Activated CD4-positive, alpha-beta memory T cell treated with anti-CD3 and anti-CD28 coated beads, Interleukin-2, amount 10 ng/mL, durations not matched to agents 7 days and 5 days (primary cell): ENCODE measurements around the gene SLC17A8. TPM values are rescaled to one million over a fixed set of nuclear protein-coding genes. Genes with fewer than 3 reads are reported as not detected.

Experiments used
- CTCF ChIA-PET: fragments of 350-600 bp; sonication (Branson Sonifier 250); formaldehyde crosslinking; loops from one replicate; lab custom pipeline; 2021; ENCODE audit warnings: antibody characterized with exemption, inconsistent platforms; lab: Charles Lee
- POLR2A ChIA-PET: fragments of 350-600 bp; sonication (Branson Sonifier 250); formaldehyde crosslinking; loops from one replicate; lab custom pipeline; 2021; ENCODE audit warnings: antibody characterized with exemption; lab: Charles Lee
- DNase-seq: peaks from one replicate; pipeline ENCODE4 v3.0.0-alpha.2; 2020
- H3K27ac Mint-ChIP-seq: one replicate; pipeline ENCODE4 v1.8.0; 2021; ENCODE audit warnings: mild to moderate bottlenecking, mixed read lengths
- H3K27me3 Mint-ChIP-seq: one replicate; pipeline ENCODE4 v1.8.0; 2021; ENCODE audit warnings: mixed read lengths
- H3K36me3 Mint-ChIP-seq: one replicate; pipeline ENCODE4 v1.8.0; 2021; ENCODE audit warnings: low read depth, mixed read lengths
- H3K4me1 Mint-ChIP-seq: one replicate; pipeline ENCODE4 v1.8.0; 2021; ENCODE audit warnings: mixed read lengths
- H3K4me3 Mint-ChIP-seq: one replicate; pipeline ENCODE4 v1.8.0; 2021; ENCODE audit warnings: mild to moderate bottlenecking, mixed read lengths
- H3K9me3 Mint-ChIP-seq: one replicate; pipeline ENCODE4 v1.8.0; 2021; ENCODE audit warnings: mixed read lengths
- total RNA-seq, 2 experiments: library from RNA; stranded (reverse); gene quantifications; one replicate each; pipeline ENCODE4 v1.2.3, GENCODE V29; 2021

Gene SLC17A8
- total RNA-seq, 2 experiments from 2014 or later: not detected

DNA sequence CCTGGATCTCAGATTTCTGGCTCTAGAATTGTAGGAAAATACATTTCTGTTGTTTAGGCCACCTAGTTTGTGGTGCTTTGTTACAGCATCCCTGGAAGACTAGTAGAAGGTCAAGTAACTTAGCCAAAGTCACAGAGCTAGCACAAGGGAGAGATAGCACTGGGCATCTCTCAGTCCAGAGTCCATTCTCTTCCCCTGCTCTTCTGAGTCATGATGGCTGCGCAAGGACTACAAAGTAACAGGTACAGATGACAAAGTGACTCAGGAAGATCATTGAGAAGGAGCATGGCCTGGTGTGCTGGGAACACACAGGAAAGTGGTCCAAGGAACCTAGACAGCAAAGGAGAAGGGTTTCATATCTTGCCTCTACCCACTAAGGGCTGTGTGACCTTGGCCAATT is 19.3 kb downstream of the SLC17A8 start:
- CTCF ChIA-PET: no interaction called here
- peaks cover 7% of the 10 kb centered on the region for H3K27me3 Mint-ChIP-seq
- no peaks in the 10 kb centered on the region for H3K9me3 Mint-ChIP-seq
- no peak overlapping the region for H3K27ac Mint-ChIP-seq
- H3K4me3 Mint-ChIP-seq: no peak overlapping the region
- no peaks in the 10 kb centered on the region for H3K36me3 Mint-ChIP-seq
- DNase-seq: no peak
- H3K4me1 Mint-ChIP-seq: no peaks in the 10 kb centered on the region
- POLR2A ChIA-PET: no interaction called here

DNA sequence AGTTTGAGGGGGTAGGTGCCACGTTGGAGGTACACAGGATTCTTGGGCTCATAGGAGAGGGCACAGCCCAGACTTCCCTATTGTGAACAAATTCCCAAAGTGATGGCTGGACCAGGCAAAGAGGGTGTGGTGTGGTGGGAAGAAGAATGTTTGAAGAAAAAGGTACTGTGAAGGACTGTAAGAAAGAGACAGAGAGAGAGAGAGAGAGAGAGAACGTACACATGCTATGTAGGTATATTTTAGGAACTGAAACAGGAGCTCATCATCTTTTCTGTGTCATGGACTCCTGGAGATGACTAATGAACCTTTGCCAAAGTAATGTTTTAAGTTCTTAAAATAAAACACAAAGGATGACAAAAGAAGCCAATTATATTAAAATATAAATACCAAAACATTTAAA is 24.5 kb downstream of the SLC17A8 start:
- Mint-ChIP-seq H3K27me3 (peaks cover 2% of the 10 kb centered on the region), H3K4me1 (no peaks in the 10 kb centered on the region), H3K9me3 (no peaks in the 10 kb centered on the region), H3K27ac (no peak overlapping the region), H3K36me3 (no peaks in the 10 kb centered on the region), H3K4me3 (no peak overlapping the region)
- ChIA-PET CTCF (no interaction called here), POLR2A (no interaction called here)
- no peak for DNase-seq

DNA sequence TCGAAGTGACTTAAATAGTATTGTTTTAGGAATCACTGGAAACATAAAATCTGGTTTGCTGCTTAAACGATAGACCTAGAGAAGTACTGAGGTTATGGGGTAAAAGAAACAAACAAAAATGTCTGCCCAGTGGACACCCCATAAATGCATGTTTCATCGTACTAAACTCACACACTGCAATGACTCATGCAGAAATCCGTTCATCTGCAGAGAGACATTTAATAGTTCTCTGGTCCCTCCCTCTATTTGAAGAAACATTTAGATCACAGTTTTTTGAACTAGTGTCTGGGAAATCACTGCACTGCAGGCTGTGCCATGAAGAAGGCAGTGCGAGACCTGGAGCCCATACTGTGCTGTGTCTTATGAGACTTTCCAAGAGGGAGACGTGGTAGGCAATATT is 25.5 kb downstream of the SLC17A8 start:
- CTCF ChIA-PET: no interaction called here
- no peaks in the 10 kb centered on the region for H3K9me3 Mint-ChIP-seq
- peaks cover 8% of the 10 kb centered on the region for H3K27me3 Mint-ChIP-seq
- no peak for DNase-seq
- H3K4me3 Mint-ChIP-seq: no peak overlapping the region
- no peaks in the 10 kb centered on the region for H3K36me3 Mint-ChIP-seq
- no peak overlapping the region for H3K27ac Mint-ChIP-seq
- POLR2A ChIA-PET: no interaction called here
- no peaks in the 10 kb centered on the region for H3K4me1 Mint-ChIP-seq

DNA sequence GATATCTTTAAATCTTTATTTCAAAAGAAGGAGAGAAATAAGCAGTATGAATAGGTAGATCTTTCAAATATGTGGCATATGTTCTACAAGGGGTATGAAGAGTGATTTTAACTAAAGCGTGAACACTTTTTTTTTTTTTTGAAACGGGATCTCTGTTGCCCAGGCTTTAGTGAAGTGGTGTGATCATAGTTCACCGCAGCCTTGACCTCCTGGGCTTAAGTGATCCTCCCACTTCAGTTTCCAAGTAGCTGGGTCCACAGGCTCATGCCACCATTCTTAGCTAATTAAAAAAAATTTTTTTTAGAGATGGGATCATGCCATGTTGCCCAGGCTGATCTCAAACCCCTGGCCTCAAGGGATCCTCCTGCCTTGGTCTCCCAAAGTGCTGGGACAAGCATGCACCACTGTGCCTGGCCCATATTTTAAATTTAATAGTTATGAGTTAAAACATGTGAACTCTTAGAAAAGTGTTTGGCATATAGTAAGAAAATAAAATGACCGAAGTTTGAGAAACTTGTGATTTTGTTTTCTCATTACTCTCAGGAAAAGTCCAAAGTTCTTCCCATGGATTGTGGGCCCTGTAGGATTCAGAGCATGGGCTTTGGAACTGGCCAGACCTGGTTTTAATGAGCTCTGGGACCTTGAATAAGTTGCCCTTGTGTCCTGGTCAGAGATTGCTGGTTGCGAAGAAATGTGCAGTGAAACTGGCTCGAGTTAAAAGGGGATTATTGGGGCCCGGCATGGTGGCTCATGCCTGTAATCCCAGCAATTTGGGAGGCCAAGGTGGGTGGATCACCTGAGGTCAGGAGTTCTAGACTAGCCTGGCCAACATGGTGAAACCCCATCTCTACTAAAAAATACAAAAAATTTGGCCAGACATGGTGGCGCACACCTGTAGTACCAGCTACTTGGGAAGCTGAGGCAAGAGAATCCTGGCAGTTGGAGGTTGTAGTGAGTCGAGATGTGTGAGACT is 27.0 kb downstream of the SLC17A8 start:
- no peak for DNase-seq
- Mint-ChIP-seq H3K27ac (no peak overlapping the region), H3K27me3 (peaks cover 10% of the 10 kb centered on the region), H3K4me3 (no peak overlapping the region), H3K9me3 (no peaks in the 10 kb centered on the region), H3K36me3 (no peaks in the 10 kb centered on the region), H3K4me1 (no peaks in the 10 kb centered on the region)
- ChIA-PET CTCF (interaction anchor here (1.2 kb wide), 1 partner anchor 149 kb away, joined by 4 read pairs; no protein-coding TSS in a partner anchor), POLR2A (no interaction called here)

DNA sequence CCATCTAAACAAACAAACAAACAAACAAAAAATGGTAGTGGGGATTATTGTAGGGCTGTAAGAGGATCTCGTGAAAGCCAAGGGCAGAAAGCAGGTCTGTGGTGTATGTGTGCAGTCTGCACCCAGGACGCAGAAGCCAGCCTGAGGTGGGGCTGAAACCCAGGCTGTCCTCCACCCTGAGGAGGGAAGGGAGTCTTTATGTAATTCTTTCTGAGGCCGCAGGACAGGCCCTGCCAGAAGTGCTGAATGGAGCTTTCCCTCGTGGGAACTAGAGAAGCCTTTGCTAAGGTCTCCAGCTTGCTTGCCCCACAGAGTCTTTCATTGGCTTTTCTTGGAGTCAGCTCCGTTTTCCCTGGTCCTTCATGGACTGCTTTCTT is 27.7 kb downstream of the SLC17A8 start:
- H3K27me3 Mint-ChIP-seq: peaks cover 10% of the 10 kb centered on the region
- no peak overlapping the region for H3K27ac Mint-ChIP-seq
- POLR2A ChIA-PET: no interaction called here
- CTCF ChIA-PET: interaction anchor here (1.2 kb wide), 1 partner anchor 150 kb away, joined by 4 read pairs; no protein-coding TSS in a partner anchor
- H3K4me1 Mint-ChIP-seq: no peaks in the 10 kb centered on the region
- H3K4me3 Mint-ChIP-seq: no peak overlapping the region
- DNase-seq: no peak
- H3K9me3 Mint-ChIP-seq: no peaks in the 10 kb centered on the region
- H3K36me3 Mint-ChIP-seq: no peaks in the 10 kb centered on the region

- H3K27me3 Mint-ChIP-seq: peaks cover 12% of the 10 kb centered on the region
- ChIA-PET CTCF (no interaction called here), POLR2A (no interaction called here)
- H3K4me1 Mint-ChIP-seq: no peaks in the 10 kb centered on the region
- no peaks in the 10 kb centered on the region for H3K36me3 Mint-ChIP-seq
- no peak for DNase-seq
- H3K9me3 Mint-ChIP-seq: no peaks in the 10 kb centered on the region
- no peak overlapping the region for H3K27ac Mint-ChIP-seq
- H3K4me3 Mint-ChIP-seq: no peak overlapping the region
Observed at GRCh38 chr12:100388382-100388781, 31.5 kb downstream of the SLC17A8 start.

- Mint-ChIP-seq H3K27me3 (peaks cover 11% of the 10 kb centered on the region), H3K4me1 (no peaks in the 10 kb centered on the region), H3K4me3 (no peak overlapping the region), H3K27ac (no peak overlapping the region), H3K36me3 (no peaks in the 10 kb centered on the region), H3K9me3 (no peaks in the 10 kb centered on the region)
- CTCF ChIA-PET: no interaction called here
- POLR2A ChIA-PET: no interaction called here
- no peak for DNase-seq
Observed at GRCh38 chr12:100391856-100392255, 35.0 kb downstream of the SLC17A8 start.

- ChIA-PET POLR2A (no interaction called here), CTCF (no interaction called here)
- H3K27me3 Mint-ChIP-seq: peaks cover 3% of the 10 kb centered on the region
- H3K4me3 Mint-ChIP-seq: no peak overlapping the region
- no peak for DNase-seq
- no peak overlapping the region for H3K27ac Mint-ChIP-seq
- no peaks in the 10 kb centered on the region for H3K9me3 Mint-ChIP-seq
- no peaks in the 10 kb centered on the region for H3K36me3 Mint-ChIP-seq
- H3K4me1 Mint-ChIP-seq: no peaks in the 10 kb centered on the region
Observed at GRCh38 chr12:100393200-100393599, 36.3 kb downstream of the SLC17A8 start.

- Mint-ChIP-seq H3K27me3 (peaks cover 2% of the 10 kb centered on the region), H3K4me3 (no peak overlapping the region), H3K27ac (no peak overlapping the region), H3K4me1 (no peaks in the 10 kb centered on the region), H3K36me3 (no peaks in the 10 kb centered on the region), H3K9me3 (no peaks in the 10 kb centered on the region)
- DNase-seq: no peak
- ChIA-PET POLR2A (no interaction called here), CTCF (interaction anchor here (2.5 kb wide), 1 partner anchor 9 kb away, joined by 11 read pairs; no protein-coding TSS in a partner anchor)
Observed at GRCh38 chr12:100395811-100396210, 38.9 kb downstream of the SLC17A8 start.

DNA sequence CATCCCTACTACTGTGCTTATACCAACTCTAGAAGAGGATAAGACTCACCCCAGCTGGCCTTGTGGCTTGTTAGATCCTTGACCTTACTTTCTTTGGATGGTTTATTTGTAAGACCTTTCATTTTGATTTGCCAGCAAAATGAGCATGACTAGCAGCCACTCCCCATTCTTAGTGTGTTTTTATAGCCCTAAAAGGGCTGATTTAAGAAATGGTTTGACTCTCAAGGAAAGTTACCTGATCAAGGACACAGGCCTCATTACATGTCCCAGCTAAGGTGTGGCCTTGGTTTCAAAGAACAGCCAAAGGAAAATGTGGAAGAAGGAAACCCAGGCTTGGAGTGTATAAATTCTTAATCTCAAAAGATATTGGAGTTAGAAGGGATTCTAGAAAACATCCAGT is 41.4 kb downstream of the SLC17A8 start:
- Mint-ChIP-seq H3K4me1 (no peaks in the 10 kb centered on the region), H3K9me3 (no peaks in the 10 kb centered on the region), H3K36me3 (no peaks in the 10 kb centered on the region), H3K27me3 (peaks cover 3% of the 10 kb centered on the region), H3K27ac (no peak overlapping the region), H3K4me3 (no peak overlapping the region)
- POLR2A ChIA-PET: no interaction called here
- CTCF ChIA-PET: no interaction called here
- DNase-seq: no peak

DNA sequence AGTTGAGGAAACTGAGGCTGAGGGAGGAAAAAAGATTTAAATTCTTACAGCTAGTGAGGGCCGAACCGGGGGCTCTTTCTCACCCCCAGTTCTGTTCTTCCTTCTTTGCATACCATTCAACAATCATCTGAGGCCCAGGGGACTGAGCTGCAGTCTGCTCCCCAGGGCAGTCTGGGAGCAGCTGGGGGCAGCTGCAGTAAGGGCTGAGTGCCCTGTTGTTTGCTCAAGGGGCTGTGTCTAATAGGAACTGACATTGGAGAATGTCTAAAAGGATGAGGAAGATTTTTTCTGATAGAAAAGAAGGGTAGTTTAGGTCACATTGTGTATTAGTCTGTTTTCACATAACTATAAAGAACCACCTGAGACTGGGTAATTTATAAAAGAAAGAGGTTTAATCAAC is 42.2 kb downstream of the SLC17A8 start:
- Mint-ChIP-seq H3K9me3 (no peaks in the 10 kb centered on the region), H3K4me1 (no peaks in the 10 kb centered on the region), H3K36me3 (no peaks in the 10 kb centered on the region), H3K4me3 (no peak overlapping the region), H3K27ac (no peak overlapping the region), H3K27me3 (peaks cover 3% of the 10 kb centered on the region)
- DNase-seq: no peak
- ChIA-PET CTCF (no interaction called here), POLR2A (no interaction called here)

DNA sequence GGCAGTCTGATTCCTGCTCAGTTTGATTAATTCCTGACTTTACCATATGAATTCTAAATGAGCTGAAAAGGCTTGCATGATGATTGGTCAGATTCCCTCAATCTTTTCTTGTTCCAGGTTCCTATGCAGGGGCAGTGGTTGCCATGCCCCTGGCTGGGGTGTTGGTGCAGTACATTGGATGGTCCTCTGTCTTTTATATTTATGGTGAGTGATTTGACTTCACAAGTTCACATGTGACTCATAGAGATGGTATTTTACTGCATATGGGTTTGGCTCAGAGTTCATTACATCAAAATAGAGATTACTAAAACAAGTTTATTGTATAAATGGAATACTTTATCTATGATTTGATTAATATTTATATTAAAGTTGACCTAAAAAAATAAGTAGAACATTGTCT is 44.8 kb downstream of the SLC17A8 start:
- Mint-ChIP-seq H3K36me3 (no peaks in the 10 kb centered on the region), H3K27me3 (peaks cover 3% of the 10 kb centered on the region), H3K4me1 (no peaks in the 10 kb centered on the region), H3K27ac (no peak overlapping the region), H3K9me3 (no peaks in the 10 kb centered on the region), H3K4me3 (no peak overlapping the region)
- DNase-seq: no peak
- POLR2A ChIA-PET: no interaction called here
- CTCF ChIA-PET: no interaction called here

DNA sequence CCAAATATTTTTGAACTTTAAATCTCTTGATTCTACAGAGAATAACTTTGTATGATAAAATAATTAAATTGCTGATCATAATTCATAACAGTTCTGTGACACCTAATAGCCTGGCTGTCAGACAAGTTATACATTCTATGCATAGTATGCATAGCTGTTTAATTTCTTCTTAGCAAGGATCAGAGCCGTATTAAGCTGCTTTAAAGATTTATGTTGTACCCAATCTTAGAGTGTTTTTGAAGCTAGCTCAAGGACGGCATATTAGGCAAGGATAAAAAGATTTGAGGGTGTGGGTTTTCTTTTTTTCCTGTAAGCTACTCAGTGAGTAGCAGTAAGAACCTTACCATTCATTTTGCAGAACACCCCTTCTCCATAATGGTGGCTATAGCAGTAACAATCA is 45.9 kb downstream of the SLC17A8 start:
- H3K9me3 Mint-ChIP-seq: no peaks in the 10 kb centered on the region
- ChIA-PET CTCF (no interaction called here), POLR2A (no interaction called here)
- H3K4me1 Mint-ChIP-seq: no peaks in the 10 kb centered on the region
- no peak overlapping the region for H3K4me3 Mint-ChIP-seq
- peaks cover 3% of the 10 kb centered on the region for H3K27me3 Mint-ChIP-seq
- H3K36me3 Mint-ChIP-seq: no peaks in the 10 kb centered on the region
- DNase-seq: no peak
- H3K27ac Mint-ChIP-seq: no peak overlapping the region

DNA sequence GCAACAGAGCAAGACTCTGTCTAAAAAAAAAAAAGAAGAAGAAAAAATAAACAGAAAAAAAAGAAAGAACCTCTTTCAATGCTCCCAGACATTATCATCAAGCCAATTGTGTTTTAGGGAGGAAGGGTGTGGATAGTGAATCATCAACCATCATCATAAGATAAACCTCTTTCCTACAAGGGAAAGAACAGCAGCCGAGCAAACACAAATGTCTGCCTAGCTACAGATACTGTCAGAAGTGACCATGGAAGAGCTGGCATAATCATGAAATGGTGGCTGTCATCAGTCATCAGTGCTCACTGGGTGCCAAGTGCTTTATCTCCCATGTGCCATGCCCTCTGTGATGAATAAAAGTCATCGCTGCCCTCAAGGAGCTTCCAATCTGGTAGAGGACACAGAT is 46.6 kb downstream of the SLC17A8 start:
- H3K27me3 Mint-ChIP-seq: peaks cover 3% of the 10 kb centered on the region
- DNase-seq: no peak
- H3K4me1 Mint-ChIP-seq: no peaks in the 10 kb centered on the region
- ChIA-PET CTCF (interaction anchor here (2.0 to 2.7 kb wide), 3 partner anchors 17 to 249 kb away, joined by 4 to 8 read pairs (median 7); no protein-coding TSS in a partner anchor), POLR2A (no interaction called here)
- no peaks in the 10 kb centered on the region for H3K9me3 Mint-ChIP-seq
- no peak overlapping the region for H3K4me3 Mint-ChIP-seq
- no peaks in the 10 kb centered on the region for H3K36me3 Mint-ChIP-seq
- H3K27ac Mint-ChIP-seq: no peak overlapping the region
